Endothelial cell (in vitro differentiated cells): Measurements from ENCODE around the gene MRPS34. TPM values are rescaled to one million over a fixed set of nuclear protein-coding genes. Genes with fewer than 3 reads are reported as not detected.

Experiments
- DNase-seq: peaks from one replicate; pipeline ENCODE4 v3.0.0; 2021; ENCODE audit warnings: low spot score
- H3K27ac Mint-ChIP-seq: one replicate; pipeline ENCODE4 v1.8.0; 2021; ENCODE audit warnings: mixed read lengths, inconsistent platforms; ENCODE audit not compliant: unreplicated experiment
- H3K27me3 Mint-ChIP-seq: one replicate; pipeline ENCODE4 v1.8.0; 2021; ENCODE audit warnings: mild to moderate bottlenecking, moderate library complexity, mixed read lengths, inconsistent platforms; ENCODE audit not compliant: unreplicated experiment
- H3K36me3 Mint-ChIP-seq: one replicate; pipeline ENCODE4 v1.8.0; 2021; ENCODE audit warnings: mild to moderate bottlenecking, low read depth, mixed read lengths, inconsistent platforms; ENCODE audit not compliant: unreplicated experiment
- H3K4me1 Mint-ChIP-seq: one replicate; pipeline ENCODE4 v1.8.0; 2021; ENCODE audit warnings: mild to moderate bottlenecking, mixed read lengths, inconsistent platforms; ENCODE audit not compliant: unreplicated experiment
- H3K4me3 Mint-ChIP-seq: one replicate; pipeline ENCODE4 v1.8.0; 2021; ENCODE audit warnings: mild to moderate bottlenecking, mixed read lengths, inconsistent platforms; ENCODE audit not compliant: unreplicated experiment
- H3K9me3 Mint-ChIP-seq: one replicate; pipeline ENCODE4 v1.8.0; 2021; ENCODE audit warnings: mixed read lengths, inconsistent platforms; ENCODE audit not compliant: unreplicated experiment
- total RNA-seq: library from RNA; stranded (reverse); fragmentation: NEBNext Ultra II Directional; extraction: Animal tissue kit (Norgen Biotek cat#: 25700); gene quantifications from one replicate; pipeline ENCODE4 v1.2.1, GENCODE V29; 2021; ENCODE audit not compliant: unreplicated experiment
- TF ChIP-seq, protein P1 (sequence below): fragments of 200-600 bp; sonication (generic); IDR thresholded peaks from one replicate; pipeline ENCODE4 v1.5.0; 2021; ENCODE audit warnings: antibody characterized with exemption; ENCODE audit not compliant: unreplicated experiment

The MRPS34 gene
- total RNA-seq, 1 donor from 2014 or later, result 62.7 TPM

GRCh38 chr16:1745181-1745899 is 27.6 kb downstream of the MRPS34 start:
- Mint-ChIP-seq H3K27me3 (peaks cover 5% of the 10 kb centered on the region), H3K4me3 (no peak overlapping the region), H3K9me3 (no peaks in the 10 kb centered on the region), H3K4me1 (peaks cover 2% of the 10 kb centered on the region), H3K36me3 (peaks cover 12% of the 10 kb centered on the region), H3K27ac (no peak overlapping the region)
- TF ChIP-seq, protein P1, sequence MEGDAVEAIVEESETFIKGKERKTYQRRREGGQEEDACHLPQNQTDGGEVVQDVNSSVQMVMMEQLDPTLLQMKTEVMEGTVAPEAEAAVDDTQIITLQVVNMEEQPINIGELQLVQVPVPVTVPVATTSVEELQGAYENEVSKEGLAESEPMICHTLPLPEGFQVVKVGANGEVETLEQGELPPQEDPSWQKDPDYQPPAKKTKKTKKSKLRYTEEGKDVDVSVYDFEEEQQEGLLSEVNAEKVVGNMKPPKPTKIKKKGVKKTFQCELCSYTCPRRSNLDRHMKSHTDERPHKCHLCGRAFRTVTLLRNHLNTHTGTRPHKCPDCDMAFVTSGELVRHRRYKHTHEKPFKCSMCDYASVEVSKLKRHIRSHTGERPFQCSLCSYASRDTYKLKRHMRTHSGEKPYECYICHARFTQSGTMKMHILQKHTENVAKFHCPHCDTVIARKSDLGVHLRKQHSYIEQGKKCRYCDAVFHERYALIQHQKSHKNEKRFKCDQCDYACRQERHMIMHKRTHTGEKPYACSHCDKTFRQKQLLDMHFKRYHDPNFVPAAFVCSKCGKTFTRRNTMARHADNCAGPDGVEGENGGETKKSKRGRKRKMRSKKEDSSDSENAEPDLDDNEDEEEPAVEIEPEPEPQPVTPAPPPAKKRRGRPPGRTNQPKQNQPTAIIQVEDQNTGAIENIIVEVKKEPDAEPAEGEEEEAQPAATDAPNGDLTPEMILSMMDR, result no peak
- no peak for DNase-seq

GRCh38 chr16:1744338-1744840 is 28.5 kb downstream of the MRPS34 start:
- Mint-ChIP-seq H3K4me3 (peak overlapping the region; percentile 76), H3K27me3 (peaks cover 5% of the 10 kb centered on the region), H3K27ac (peak overlapping the region; percentile 16), H3K9me3 (no peaks in the 10 kb centered on the region), H3K4me1 (peaks cover 2% of the 10 kb centered on the region), H3K36me3 (peaks cover 9% of the 10 kb centered on the region)
- TF ChIP-seq, protein P1, result no peak
- no peak for DNase-seq

GRCh38 chr16:1743376-1744337 is 29.3 kb downstream of the MRPS34 start:
- H3K4me3 Mint-ChIP-seq, result no peak overlapping the region
- TF ChIP-seq, protein P1, result no peak
- H3K27ac Mint-ChIP-seq, result no peak overlapping the region
- no peaks in the 10 kb centered on the region for H3K9me3 Mint-ChIP-seq
- H3K36me3 Mint-ChIP-seq, result peaks cover 9% of the 10 kb centered on the region
- no peak for DNase-seq
- H3K4me1 Mint-ChIP-seq, result peaks cover 2% of the 10 kb centered on the region
- H3K27me3 Mint-ChIP-seq, result peaks cover 5% of the 10 kb centered on the region

DNA sequence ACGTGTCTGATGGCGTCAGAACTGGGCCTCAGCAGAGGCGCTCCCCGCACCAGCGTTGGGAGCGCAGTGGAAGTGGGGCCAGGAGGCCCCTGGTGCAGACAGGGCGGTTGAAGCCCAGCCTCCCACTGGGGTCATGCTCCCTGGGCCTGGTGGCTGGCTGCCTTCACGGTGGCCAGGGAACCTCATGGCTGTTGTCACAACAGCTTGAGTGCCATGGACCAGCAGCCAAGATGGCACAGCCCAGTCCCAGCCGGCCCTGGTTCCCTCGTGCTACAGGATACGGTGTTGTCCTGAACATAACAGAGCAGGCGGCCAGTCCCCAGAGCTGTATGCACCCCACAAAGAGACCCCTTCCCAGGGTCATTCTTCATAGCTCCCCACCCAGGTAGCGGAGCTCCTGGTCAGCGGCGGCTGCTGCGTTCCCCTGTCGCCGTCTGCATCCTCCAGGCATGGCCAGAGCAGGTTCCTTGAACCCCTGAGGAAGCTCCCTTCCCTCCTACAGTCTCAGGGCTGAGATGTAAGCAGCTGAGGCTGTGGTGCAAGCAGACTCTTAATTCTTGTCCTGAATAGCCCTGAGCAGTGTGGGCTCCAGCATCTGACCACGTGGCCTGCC is 31.3 kb downstream of the MRPS34 start:
- Mint-ChIP-seq H3K36me3 (peaks cover 9% of the 10 kb centered on the region), H3K9me3 (no peaks in the 10 kb centered on the region), H3K27me3 (peaks cover 2% of the 10 kb centered on the region), H3K4me1 (peaks cover 2% of the 10 kb centered on the region), H3K27ac (no peak overlapping the region), H3K4me3 (no peak overlapping the region)
- no peak for DNase-seq
- TF ChIP-seq, protein P1, result no peak
